NB4 (cell line): Measurements from ENCODE around the gene OR5L1.

Experiments used
- DNase-seq: peaks from one replicate; pipeline ENCODE4 v3.0.0; 2010; ENCODE audit warnings: low read depth
- H3K4me3 ChIP-seq: one replicate; pipeline ENCODE4 v1.5.1; 2011; ENCODE audit warnings: mild to moderate bottlenecking, low read depth, low read length, moderate library complexity
- CTCF ChIP-seq: IDR thresholded peaks from one replicate; pipeline ENCODE4 v1.5.1; 2012; ENCODE audit warnings: low read depth, low read length
- MAX ChIP-seq: IDR thresholded peaks from 2 replicates; pipeline ENCODE4 v1.6.1; 2011; ENCODE audit warnings: low read depth, low read length
- MYC ChIP-seq: IDR thresholded peaks from 2 replicates; pipeline ENCODE4 v1.6.1; 2011; ENCODE audit warnings: low read depth, low read length
- POLR2A ChIP-seq: IDR thresholded peaks from 2 replicates; pipeline ENCODE4 v1.6.1; 2011; ENCODE audit warnings: mild to moderate bottlenecking; ENCODE audit not compliant: insufficient read length; ENCODE audit errors: extremely low read depth

Gene OR5L1

GRCh38 chr11:55811067-55811466 lies at the start of gene OR5L1:
OR5L1 (plus strand) TSS chr11:55811367; CDS start chr11:55811467, 100 bp downstream.
- DNase-seq: no peak
- no peak within 1 kb of the TSS for H3K4me3 ChIP-seq
- TF ChIP-seq POLR2A: no peak
- TF ChIP-seq MYC: no peak
- no peak for TF ChIP-seq CTCF
- no peak for TF ChIP-seq MAX

- no peak for DNase-seq
- no peak for TF ChIP-seq MYC
- TF ChIP-seq CTCF: no peak
- no peak for TF ChIP-seq MAX
- no peak for TF ChIP-seq POLR2A
- no peak within 1 kb of the TSS for H3K4me3 ChIP-seq
Observed at GRCh38 chr11:55773138-55773537, 38.0 kb upstream of the OR5L1 start, which contains the start of gene OR5D13. OR5D13 (plus strand) TSS chr11:55773438; CDS start chr11:55773438, 0 bp downstream.

GRCh38 chr11:55791606-55792005 lies 19.6 kb upstream of the OR5L1 start:
- DNase-seq: no peak
- H3K4me3 ChIP-seq: no peak overlapping the region
- no peak for TF ChIP-seq MYC
- TF ChIP-seq CTCF: no peak
- no peak for TF ChIP-seq POLR2A
- TF ChIP-seq MAX: no peak

GRCh38 chr11:55793321-55793720 lies 17.8 kb upstream of the OR5L1 start:
- no peak for DNase-seq
- no peak overlapping the region for H3K4me3 ChIP-seq
- no peak for TF ChIP-seq CTCF
- TF ChIP-seq MYC: no peak
- no peak for TF ChIP-seq MAX
- TF ChIP-seq POLR2A: no peak

- TF ChIP-seq MYC (no peak), CTCF (no peak), POLR2A (no peak), MAX (no peak)
Observed at GRCh38 chr11:55795256-55795655, 15.9 kb upstream of the OR5L1 start, which contains the start of gene OR5D14. OR5D14 (plus strand) TSS chr11:55795556; CDS start chr11:55795556, 0 bp downstream.

More at GRCh38 chr11:55795256-55795655, 15.9 kb upstream of the OR5L1 start, which contains the start of gene OR5D14:
- no peak for DNase-seq
- H3K4me3 ChIP-seq: no peak within 1 kb of the TSS
